Measurements from ENCODE around the gene ADGRL1.
"Not testable (repeated sequence)": the region's sequence is repeated elsewhere in the genome, so short reads cannot be mapped to it uniquely, and the experiment has no call there.

The ADGRL1 gene

DNA sequence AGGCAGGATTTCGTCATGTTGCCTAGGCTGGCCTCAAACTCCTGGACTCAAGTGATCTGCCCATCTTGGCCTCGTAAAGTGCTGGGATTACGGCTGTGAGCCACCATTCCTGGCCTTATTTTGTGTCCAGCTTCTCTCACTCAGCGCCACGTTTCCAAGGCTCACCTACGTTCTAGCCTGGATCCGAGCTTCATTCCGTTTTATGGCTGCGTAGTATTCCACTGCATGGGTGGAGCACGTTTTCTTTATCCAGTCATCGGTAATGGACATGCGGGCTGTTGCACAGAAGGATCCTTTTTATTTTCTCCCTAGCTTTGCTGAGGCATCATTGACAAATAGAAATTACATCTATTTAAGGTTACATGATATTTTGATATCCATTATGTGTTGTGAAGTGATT lies 16.6 kb downstream of the ADGRL1 start:
- DNase-seq (ENCODE audit: low spot score), result no peak

DNA sequence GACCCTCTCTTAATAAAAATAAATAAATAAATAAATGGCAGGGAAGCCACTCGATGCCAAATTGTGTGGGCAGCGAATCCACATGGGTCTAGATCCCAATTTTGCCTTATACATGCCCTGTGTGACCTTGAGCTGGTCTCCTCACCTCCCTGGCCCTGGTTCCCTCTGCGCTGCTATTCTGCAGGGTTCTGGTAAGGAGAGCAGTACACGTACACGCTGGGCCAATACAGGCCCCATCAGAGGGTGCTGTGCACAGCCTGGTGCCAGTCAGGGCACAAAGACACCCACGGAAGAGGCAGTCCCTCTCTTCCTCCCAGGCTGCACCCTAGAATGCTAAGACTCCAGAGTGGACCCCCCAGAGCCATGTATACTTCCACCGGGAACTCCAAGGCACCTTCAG lies 17.9 kb downstream of the ADGRL1 start:
- not testable (repeated sequence) for DNase-seq (ENCODE audit: low spot score)

DNA sequence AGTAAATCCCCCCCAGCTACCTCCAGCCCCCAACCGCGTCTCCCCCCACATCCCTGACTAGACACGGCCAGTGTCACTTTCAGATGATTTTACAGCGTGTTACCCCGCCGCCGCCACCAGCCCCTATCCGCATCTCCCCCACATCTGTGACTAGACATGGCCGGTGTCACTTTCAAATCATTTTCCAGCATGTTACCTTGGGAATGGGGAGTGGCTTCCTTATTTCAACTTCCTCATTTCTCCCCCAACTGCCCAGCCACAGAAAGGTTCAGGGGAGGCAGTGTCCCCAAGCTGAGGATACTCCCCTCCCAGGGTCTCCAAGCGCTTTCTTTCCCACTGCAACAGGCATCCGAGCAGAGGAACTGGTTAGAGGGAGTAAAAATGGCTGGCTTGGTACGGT lies 18.4 kb downstream of the ADGRL1 start:
- no peak for DNase-seq (ENCODE audit: low spot score)

DNA sequence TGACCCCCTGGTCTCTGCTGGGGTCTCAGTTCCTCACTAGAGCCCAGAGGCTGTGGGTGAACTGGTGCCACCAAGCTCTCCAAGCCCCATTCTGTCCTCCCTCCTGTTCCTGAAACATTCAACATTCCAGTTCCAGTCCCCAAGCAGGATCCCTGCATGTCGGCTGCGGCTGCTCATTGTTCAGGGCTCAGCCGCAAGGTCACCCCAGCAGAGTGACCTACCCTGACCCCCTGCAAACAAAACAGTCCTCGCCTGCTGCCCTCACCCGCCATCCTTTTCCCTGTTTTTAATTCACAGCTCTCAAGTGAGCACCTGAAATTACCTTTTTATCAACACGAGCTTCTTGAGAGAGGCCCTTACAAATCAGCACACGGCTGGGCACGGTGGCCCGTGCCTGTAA lies 19.3 kb downstream of the ADGRL1 start:
- not testable (repeated sequence) for DNase-seq (ENCODE audit: low spot score)

GRCh38 chr19:14185691-14186090 lies 20.3 kb downstream of the ADGRL1 start:
- DNase-seq (ENCODE audit: low spot score), result not testable (repeated sequence)

DNA sequence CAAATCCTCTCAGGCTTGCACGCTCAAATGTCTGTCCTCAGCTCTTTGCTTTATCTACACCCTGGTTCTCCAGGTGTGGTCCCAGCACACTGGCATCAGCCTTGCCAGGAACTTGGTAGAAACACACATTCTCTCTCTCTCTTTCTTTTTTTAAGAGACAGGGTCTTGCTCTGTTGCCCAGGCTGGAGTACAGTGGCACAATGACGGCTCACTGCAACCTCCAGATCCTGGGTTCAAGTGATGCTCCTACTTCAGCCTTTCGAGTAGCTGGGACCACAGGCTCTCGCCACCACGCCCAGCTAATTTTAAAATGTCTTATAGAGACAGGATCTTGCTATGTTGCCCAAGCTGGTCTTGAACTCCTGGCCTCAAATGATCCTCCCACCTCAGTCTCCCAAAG lies 20.8 kb downstream of the ADGRL1 start:
- DNase-seq (ENCODE audit: low spot score), result no peak

GRCh38 chr19:14183741-14184350 lies 22.1 kb downstream of the ADGRL1 start:
- DNase-seq (ENCODE audit: low spot score), result peak; percentile 63

GRCh38 chr19:14182476-14182875 lies 23.5 kb downstream of the ADGRL1 start:
- peak; percentile 41 for DNase-seq (ENCODE audit: low spot score)

GRCh38 chr19:14181906-14182305 lies 24.1 kb downstream of the ADGRL1 start:
- DNase-seq (ENCODE audit: low spot score), result no peak

GRCh38 chr19:14181199-14181598 lies 24.8 kb downstream of the ADGRL1 start:
- not testable (repeated sequence) for DNase-seq (ENCODE audit: low spot score)

DNA sequence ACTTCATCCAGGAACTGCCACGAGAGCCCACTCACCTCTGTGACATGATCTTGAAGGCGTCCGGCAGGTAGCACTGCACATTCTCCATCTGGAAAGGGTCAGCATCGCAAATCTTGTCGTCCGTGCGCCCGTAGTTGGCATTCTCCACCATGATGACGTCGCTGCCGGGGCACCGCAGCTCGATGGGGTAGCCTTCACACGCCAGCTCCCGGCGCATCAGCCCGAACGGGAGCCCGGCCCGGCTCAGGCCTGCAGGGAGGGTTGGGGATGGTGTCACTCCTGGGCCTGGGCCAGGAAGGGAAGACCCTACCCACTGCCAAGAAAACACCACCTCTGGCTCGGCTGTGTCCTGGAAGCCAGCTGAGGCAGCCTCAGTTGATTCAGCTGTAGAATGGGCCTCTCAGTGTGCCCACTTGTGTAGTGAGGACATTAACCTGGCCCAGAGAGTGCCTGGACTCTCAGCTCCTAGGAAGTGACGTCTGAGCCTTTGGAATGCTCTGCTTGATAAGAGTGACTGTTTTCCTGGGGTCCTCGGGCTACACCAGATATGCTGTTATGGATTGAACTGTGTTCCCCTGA lies 28.4 kb downstream of the ADGRL1 start:
- DNase-seq (ENCODE audit: low spot score), result no peak

- no peak for DNase-seq (ENCODE audit: low spot score)
Measured at GRCh38 chr19:14175351-14175792, 30.6 kb downstream of the ADGRL1 start.

GRCh38 chr19:14174883-14175282 lies 31.1 kb downstream of the ADGRL1 start:
- DNase-seq (ENCODE audit: low spot score), result no peak

DNA sequence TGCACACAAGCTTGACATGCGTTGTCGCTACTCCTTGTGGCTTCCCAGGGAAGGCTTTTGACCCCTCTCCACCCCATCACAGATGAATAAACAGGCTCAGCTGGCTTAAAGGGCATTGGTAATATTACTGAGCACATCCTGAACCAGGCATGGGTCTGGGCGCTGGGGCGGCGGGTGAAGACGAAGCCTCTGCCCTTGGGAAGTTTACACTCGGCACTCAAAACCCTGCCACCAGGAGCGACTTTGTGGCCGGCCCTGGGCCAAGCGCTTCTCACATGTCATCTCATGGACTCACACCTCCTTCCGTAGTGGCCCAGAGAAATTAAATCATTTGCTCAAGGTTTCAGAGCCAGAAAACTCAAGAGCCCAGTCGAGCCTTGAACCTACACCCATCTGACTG lies 37.0 kb downstream of the ADGRL1 start:
- DNase-seq (ENCODE audit: low spot score), result no peak

DNA sequence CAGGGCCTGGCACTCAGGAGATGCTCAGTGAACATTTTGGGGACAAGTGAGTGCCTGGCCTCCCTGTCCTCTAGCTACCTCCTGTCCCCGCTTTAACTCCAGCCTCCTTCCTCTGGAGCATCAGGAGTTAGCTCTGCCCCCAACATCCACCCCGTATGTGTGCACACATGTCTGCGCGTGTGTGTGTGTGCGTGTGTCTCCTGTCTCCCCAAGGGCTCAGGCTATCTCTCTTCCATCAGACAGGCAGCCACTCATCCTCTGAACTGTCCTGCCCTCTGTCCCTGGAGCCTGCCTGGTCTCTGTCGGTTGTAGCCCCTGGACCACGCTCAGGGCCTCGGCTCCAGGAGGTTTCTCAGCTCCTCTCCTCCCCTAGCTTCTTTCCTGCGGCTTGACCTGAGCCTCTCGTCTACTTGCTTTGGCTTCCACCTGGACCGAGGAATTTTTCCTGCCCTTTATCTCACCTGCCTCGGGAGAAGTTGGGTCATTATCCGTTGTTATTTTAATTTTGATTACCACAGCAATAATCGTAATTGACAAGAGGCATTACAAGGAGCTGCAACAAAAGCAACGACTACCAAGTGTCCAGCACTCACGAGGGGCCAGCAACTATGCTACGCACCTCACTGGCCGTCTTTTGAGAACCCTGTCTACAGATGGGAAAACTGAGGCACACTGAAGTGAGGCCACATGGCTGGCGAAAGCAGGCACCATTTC lies 37.6 kb downstream of the ADGRL1 start:
- DNase-seq (ENCODE audit: low spot score), result no peak

GRCh38 chr19:14167576-14168138 lies 38.3 kb downstream of the ADGRL1 start:
- no peak for DNase-seq (ENCODE audit: low spot score)

- no peak for DNase-seq (ENCODE audit: low spot score)
Measured at GRCh38 chr19:14166999-14167575, 38.9 kb downstream of the ADGRL1 start.

DNA sequence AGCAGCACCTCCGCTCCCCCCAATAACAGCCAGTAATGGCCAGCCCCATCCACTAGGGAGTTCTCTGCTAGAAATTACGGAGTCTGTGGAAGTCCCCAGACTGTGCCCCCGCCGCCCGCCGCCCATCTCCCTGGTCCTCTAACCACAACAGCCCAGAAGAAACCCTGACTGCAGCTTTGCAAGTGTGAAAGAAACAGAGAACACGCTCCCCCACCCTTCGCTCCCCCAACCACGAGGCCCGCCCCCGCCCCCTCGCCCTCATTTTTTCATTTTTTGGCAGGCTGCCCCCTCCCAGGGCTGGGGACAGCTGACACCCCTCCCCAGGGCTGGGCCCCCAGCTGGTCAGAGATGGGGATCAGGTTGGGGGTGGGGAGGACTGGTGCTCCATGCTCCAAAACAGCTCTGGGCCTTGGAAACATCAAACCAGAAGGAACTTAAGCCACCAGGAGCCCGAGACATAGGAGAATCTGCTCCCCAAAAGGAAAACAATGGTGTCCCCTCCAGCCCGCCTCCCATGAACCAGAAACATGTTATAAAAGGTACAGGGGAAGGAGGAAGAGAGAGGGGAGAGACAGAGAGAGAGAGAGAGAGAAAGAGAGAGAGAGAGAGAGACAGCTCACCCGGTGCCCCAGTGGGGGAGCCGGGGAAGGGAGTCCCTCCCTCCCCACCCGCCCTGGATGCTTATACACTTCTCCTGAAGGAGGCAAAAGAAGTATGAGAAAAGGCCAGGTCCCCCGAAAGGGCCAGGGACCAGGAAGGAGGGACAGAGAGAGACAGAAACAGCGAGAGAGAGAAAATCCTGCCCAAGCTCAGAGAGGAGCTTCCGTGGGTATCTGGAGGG lies 39.8 kb downstream of the ADGRL1 start:
- no peak for DNase-seq (ENCODE audit: low spot score)

- no peak for DNase-seq (ENCODE audit: low spot score)
Measured at GRCh38 chr19:14164724-14165493, 41.1 kb downstream of the ADGRL1 start.

DNA sequence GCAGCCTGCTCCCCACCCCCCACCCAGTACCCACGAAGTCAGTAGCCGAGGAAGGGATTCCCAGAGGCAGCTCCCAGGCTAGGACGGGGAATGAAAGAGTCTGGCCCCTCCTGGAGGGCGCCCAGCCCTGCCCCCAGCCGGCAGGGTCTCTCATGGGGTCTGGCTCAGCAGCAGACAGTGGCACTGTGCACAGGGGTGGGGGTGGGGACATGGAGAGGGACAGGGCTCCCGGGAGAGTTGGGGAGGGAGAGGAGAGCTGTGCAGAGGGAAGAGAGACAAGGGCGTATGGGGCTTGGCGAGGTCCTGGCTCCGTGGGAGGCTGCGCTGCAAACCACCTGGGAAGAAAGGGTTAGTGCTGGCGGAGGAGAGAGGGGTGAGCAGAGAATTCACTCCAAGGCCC lies 41.9 kb downstream of the ADGRL1 start:
- DNase-seq (ENCODE audit: low spot score), result no peak

GRCh38 chr19:14162871-14163297 lies 43.1 kb downstream of the ADGRL1 start:
- DNase-seq (ENCODE audit: low spot score), result no peak

All from D341Med (cell line).